Endodermal cell (in vitro differentiated cells): ENCODE data around the gene NEU3. TPM values are rescaled to one million over a fixed set of nuclear protein-coding genes. Genes with fewer than 3 reads are reported as not detected.
A peak's percentile ranks its signal among the peaks of the same experiment; 100 is the strongest.

ENCODE experiments used
- DNase-seq: peaks from one replicate; pipeline ENCODE4 v3.0.0-alpha.2; 2017
- H3K27ac ChIP-seq: 2 replicates; pipeline ENCODE4 v1.5.1; 2013; ENCODE audit warnings: mild to moderate bottlenecking, low read depth, low read length, moderate library complexity
- H3K27me3 ChIP-seq: 2 replicates; pipeline ENCODE4 v1.6.1; 2013; ENCODE audit warnings: mild to moderate bottlenecking, low read length, moderate library complexity; ENCODE audit not compliant: insufficient read depth, control insufficient read depth, poor library complexity, severe bottlenecking
- H3K36me3 ChIP-seq: 2 replicates; pipeline ENCODE4 v1.7.0; 2013; ENCODE audit warnings: mild to moderate bottlenecking, low read length, moderate library complexity; ENCODE audit not compliant: control insufficient read depth, insufficient read depth
- H3K4me1 ChIP-seq: one replicate; pipeline ENCODE4 v1.7.0; 2013; ENCODE audit warnings: low read length; ENCODE audit not compliant: control insufficient read depth, insufficient read depth
- H3K4me3 ChIP-seq: 2 replicates; pipeline ENCODE4 v1.5.1; 2013; ENCODE audit warnings: mild to moderate bottlenecking, low read length, moderate library complexity
- H3K9ac ChIP-seq: 2 replicates; pipeline ENCODE4 v1.6.1; 2013; ENCODE audit warnings: mild to moderate bottlenecking, low read length, moderate library complexity; ENCODE audit not compliant: poor library complexity, severe bottlenecking; ENCODE audit errors: extremely low read depth
- H3K9me3 ChIP-seq: 2 replicates; pipeline ENCODE4 v1.6.1; 2013; ENCODE audit warnings: mild to moderate bottlenecking, low read length, moderate library complexity; ENCODE audit not compliant: control insufficient read depth
- H3K27ac Mint-ChIP-seq: 2 replicates; pipeline ENCODE4 v1.8.0; 2020; ENCODE audit warnings: mixed read lengths
- H3K27me3 Mint-ChIP-seq: 2 replicates; pipeline ENCODE4 v1.8.0; 2021; ENCODE audit warnings: mild to moderate bottlenecking, mixed read lengths; ENCODE audit not compliant: insufficient read depth
- H3K36me3 Mint-ChIP-seq: 2 replicates; pipeline ENCODE4 v1.8.0; 2020; ENCODE audit warnings: low read depth, mixed read lengths
- H3K4me1 Mint-ChIP-seq: 2 replicates; pipeline ENCODE4 v1.8.0; 2020; ENCODE audit warnings: mixed read lengths
- H3K4me3 Mint-ChIP-seq: 2 replicates; pipeline ENCODE4 v1.8.0; 2020; ENCODE audit warnings: mild to moderate bottlenecking, moderate library complexity, mixed read lengths
- H3K9me3 Mint-ChIP-seq: 2 replicates; pipeline ENCODE4 v1.8.0; 2020; ENCODE audit warnings: mild to moderate bottlenecking, mixed read lengths
- WGBS, 2 experiments: methylation state at CpG; one replicate each; pipeline versions ENCODE4 v1.1.5 to v1.1.7; 2013; ENCODE audit warnings: missing lambda C conversion rate in 2 of 2, mixed read lengths in 1 of 2; ENCODE audit not compliant: insufficient coverage in 1 of 2, insufficient read length in 1 of 2; 5-methylcytosine and 5-hydroxymethylcytosine counted together
- total RNA-seq, 2 donors: library from RNA; stranded (reverse); fragmentation: NEBNext Ultra II Directional in 1 of 2; extraction: Animal tissue kit (Norgen Biotek cat#: 25700) in 1 of 2; gene quantifications; 2 replicates in 1 of 2; 3 replicates in 1 of 2; pipeline ENCODE4 v1.2.1, GENCODE V29; 2021
- TF ChIP-seq, protein P1 (sequence below): fragments of 200-600 bp; sonication (generic); conservative IDR thresholded peaks from 2 replicates; pipeline ENCODE4 v1.5.0; 2021; ENCODE audit warnings: antibody characterized with exemption, mild to moderate bottlenecking

Gene NEU3
- total RNA-seq, 2 donors from 2014 or later: 9.1 to 10.8 TPM

GRCh38 chr11:75031771-75032549 is 43.2 kb downstream of the NEU3 start:
- no peak overlapping the region for H3K27ac ChIP-seq
- WGBS, 2 experiments: 69 to 89% methylated on average over 5 to 8 of the region's 8 CpGs

DNA sequence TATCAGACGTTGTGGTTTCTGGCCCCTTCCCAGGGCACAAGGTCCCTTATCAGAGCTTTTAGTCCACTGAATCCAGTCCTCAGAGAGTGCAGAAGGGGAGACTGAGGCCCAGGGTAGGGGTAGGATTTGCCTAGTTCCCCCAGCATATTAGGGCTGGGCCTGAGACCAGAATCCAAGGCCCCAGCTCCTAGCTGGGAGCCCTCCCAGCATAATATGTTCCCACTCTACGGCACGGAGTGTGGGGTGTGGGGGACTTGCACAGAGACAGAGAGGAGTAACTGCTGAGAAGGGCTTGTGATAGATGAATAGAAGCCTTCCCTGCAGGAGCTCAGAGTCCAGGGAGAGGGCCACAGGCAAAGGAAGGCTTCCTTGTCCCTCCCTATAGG is 43.8 kb downstream of the NEU3 start:
- Mint-ChIP-seq H3K4me1 (no peaks in the 10 kb centered on the region), H3K4me3 (no peak overlapping the region), H3K36me3 (no peaks in the 10 kb centered on the region), H3K27me3 (peaks cover 17% of the 10 kb centered on the region), H3K27ac (no peak overlapping the region), H3K9me3 (no peaks in the 10 kb centered on the region)
- H3K9ac ChIP-seq: no peak overlapping the region
- H3K4me1 ChIP-seq: no peaks in the 10 kb centered on the region
- TF ChIP-seq, protein P1, sequence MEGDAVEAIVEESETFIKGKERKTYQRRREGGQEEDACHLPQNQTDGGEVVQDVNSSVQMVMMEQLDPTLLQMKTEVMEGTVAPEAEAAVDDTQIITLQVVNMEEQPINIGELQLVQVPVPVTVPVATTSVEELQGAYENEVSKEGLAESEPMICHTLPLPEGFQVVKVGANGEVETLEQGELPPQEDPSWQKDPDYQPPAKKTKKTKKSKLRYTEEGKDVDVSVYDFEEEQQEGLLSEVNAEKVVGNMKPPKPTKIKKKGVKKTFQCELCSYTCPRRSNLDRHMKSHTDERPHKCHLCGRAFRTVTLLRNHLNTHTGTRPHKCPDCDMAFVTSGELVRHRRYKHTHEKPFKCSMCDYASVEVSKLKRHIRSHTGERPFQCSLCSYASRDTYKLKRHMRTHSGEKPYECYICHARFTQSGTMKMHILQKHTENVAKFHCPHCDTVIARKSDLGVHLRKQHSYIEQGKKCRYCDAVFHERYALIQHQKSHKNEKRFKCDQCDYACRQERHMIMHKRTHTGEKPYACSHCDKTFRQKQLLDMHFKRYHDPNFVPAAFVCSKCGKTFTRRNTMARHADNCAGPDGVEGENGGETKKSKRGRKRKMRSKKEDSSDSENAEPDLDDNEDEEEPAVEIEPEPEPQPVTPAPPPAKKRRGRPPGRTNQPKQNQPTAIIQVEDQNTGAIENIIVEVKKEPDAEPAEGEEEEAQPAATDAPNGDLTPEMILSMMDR: no peak
- no peaks in the 10 kb centered on the region for H3K9me3 ChIP-seq
- H3K27me3 ChIP-seq: peaks cover 12% of the 10 kb centered on the region
- H3K27ac ChIP-seq: no peak overlapping the region
- no peak overlapping the region for H3K4me3 ChIP-seq
- WGBS, 2 experiments: 95 to 96% methylated on average over 3 of the region's 3 CpGs
- H3K36me3 ChIP-seq: no peaks in the 10 kb centered on the region
- DNase-seq: peak; percentile 28

More at GRCh38 chr11:75031771-75032549, 43.2 kb downstream of the NEU3 start:
- H3K9me3 ChIP-seq: no peaks in the 10 kb centered on the region
- TF ChIP-seq, protein P1: peak; percentile 89
- no peak overlapping the region for H3K27ac Mint-ChIP-seq
- H3K36me3 Mint-ChIP-seq: no peaks in the 10 kb centered on the region
- DNase-seq: peak; percentile 96
- no peak overlapping the region for H3K4me3 Mint-ChIP-seq
- peaks cover 17% of the 10 kb centered on the region for H3K27me3 Mint-ChIP-seq
- H3K4me1 ChIP-seq: no peaks in the 10 kb centered on the region
- H3K9me3 Mint-ChIP-seq: no peaks in the 10 kb centered on the region
- no peaks in the 10 kb centered on the region for H3K36me3 ChIP-seq
- H3K9ac ChIP-seq: no peak overlapping the region
- no peak overlapping the region for H3K4me3 ChIP-seq
- H3K4me1 Mint-ChIP-seq: no peaks in the 10 kb centered on the region
- H3K27me3 ChIP-seq: peaks cover 15% of the 10 kb centered on the region

GRCh38 chr11:75033916-75034315 is 45.2 kb downstream of the NEU3 start:
- no peak overlapping the region for H3K27ac ChIP-seq
- DNase-seq: no peak
- H3K9me3 Mint-ChIP-seq: no peaks in the 10 kb centered on the region
- H3K27ac Mint-ChIP-seq: no peak overlapping the region
- TF ChIP-seq, protein P1: no peak
- no peak overlapping the region for H3K9ac ChIP-seq
- no peaks in the 10 kb centered on the region for H3K36me3 ChIP-seq
- H3K4me1 Mint-ChIP-seq: no peaks in the 10 kb centered on the region
- no peaks in the 10 kb centered on the region for H3K4me1 ChIP-seq
- H3K4me3 Mint-ChIP-seq: no peak overlapping the region
- peaks cover 9% of the 10 kb centered on the region for H3K27me3 Mint-ChIP-seq
- no peaks in the 10 kb centered on the region for H3K36me3 Mint-ChIP-seq
- no peak overlapping the region for H3K4me3 ChIP-seq
- no peaks in the 10 kb centered on the region for H3K9me3 ChIP-seq
- H3K27me3 ChIP-seq: peaks cover 3% of the 10 kb centered on the region
- WGBS, 2 experiments: 90 to 100% methylated on average over 2 to 3 of the region's 3 CpGs
